ENCODE data around the gene SDK1.

DNA sequence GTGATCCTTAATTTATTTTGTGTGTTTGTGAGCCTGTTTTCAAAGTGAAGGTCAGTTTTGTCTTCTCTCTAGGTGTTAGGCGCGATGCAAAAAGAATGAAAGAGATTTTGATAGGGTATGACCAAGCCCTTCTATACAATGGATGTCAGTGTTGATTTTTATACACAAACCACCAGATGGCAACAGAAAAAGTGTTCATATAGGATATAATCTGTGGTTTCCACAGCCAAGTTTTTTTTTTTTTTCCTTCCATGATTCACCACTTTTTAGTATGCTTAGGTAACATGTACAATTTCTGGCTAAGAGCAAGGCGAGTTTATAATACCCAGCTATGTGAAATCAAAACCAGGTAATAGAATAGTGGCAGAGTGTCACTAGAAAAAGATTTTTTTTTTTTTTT, 8.1 kb downstream of the SDK1 start:
- no peak for TF ChIP-seq POLR2A (IDR thresholded peaks at IDR 0.05)
- TF ChIP-seq, protein P1, sequence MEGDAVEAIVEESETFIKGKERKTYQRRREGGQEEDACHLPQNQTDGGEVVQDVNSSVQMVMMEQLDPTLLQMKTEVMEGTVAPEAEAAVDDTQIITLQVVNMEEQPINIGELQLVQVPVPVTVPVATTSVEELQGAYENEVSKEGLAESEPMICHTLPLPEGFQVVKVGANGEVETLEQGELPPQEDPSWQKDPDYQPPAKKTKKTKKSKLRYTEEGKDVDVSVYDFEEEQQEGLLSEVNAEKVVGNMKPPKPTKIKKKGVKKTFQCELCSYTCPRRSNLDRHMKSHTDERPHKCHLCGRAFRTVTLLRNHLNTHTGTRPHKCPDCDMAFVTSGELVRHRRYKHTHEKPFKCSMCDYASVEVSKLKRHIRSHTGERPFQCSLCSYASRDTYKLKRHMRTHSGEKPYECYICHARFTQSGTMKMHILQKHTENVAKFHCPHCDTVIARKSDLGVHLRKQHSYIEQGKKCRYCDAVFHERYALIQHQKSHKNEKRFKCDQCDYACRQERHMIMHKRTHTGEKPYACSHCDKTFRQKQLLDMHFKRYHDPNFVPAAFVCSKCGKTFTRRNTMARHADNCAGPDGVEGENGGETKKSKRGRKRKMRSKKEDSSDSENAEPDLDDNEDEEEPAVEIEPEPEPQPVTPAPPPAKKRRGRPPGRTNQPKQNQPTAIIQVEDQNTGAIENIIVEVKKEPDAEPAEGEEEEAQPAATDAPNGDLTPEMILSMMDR (IDR thresholded peaks at IDR 0.05), result no peak

Data from uterus (tissue), 2 donors.